Osteoblast (primary cell): ENCODE data around the gene CRYBG2. TPM values are rescaled to one million over a fixed set of nuclear protein-coding genes. Genes with fewer than 3 reads are reported as not detected.

Experiments used
- DNase-seq: peaks from one replicate; pipeline ENCODE4 v3.0.0; 2011; ENCODE audit warnings: low spot score, mixed read lengths; ENCODE audit not compliant: insufficient read length; ENCODE audit errors: missing footprints
- H2AFZ ChIP-seq: 2 replicates; pipeline ENCODE4 v1.6.0; 2011; ENCODE audit warnings: mild to moderate bottlenecking, low read length
- H3K27ac ChIP-seq: 2 replicates; pipeline ENCODE4 v1.5.1; 2011; ENCODE audit warnings: mild to moderate bottlenecking, low read depth, low read length, moderate library complexity
- H3K27me3 ChIP-seq: 2 replicates; pipeline ENCODE4 v1.6.0; 2012; ENCODE audit warnings: mild to moderate bottlenecking, control low read depth, inconsistent platforms, low read length, moderate library complexity; ENCODE audit not compliant: insufficient read depth
- H3K36me3 ChIP-seq: 2 replicates; pipeline ENCODE4 v1.5.1; 2011; ENCODE audit warnings: mild to moderate bottlenecking, low read length, control low read depth, moderate library complexity; ENCODE audit not compliant: insufficient read depth
- H3K4me1 ChIP-seq: 2 replicates; pipeline ENCODE4 v1.5.1; 2011; ENCODE audit warnings: mild to moderate bottlenecking, low read length, control low read depth, moderate library complexity; ENCODE audit not compliant: insufficient read depth
- H3K4me2 ChIP-seq: 2 replicates; pipeline ENCODE4 v1.6.0; 2011; ENCODE audit warnings: mild to moderate bottlenecking, low read length; ENCODE audit not compliant: insufficient read depth
- H3K4me3 ChIP-seq: fragments of 200-600 bp; sonication (generic); 3 replicates; pipeline ENCODE4 v1.5.1; 2012; ENCODE audit warnings: mild to moderate bottlenecking, low read length, inconsistent platforms; ENCODE audit not compliant: insufficient read depth
- H3K79me2 ChIP-seq: 2 replicates; pipeline ENCODE4 v1.6.0; 2012; ENCODE audit warnings: mild to moderate bottlenecking, low read length, control low read depth, inconsistent platforms; ENCODE audit not compliant: insufficient read depth
- H3K9me3 ChIP-seq: 2 replicates; pipeline ENCODE4 v1.5.1; 2011; ENCODE audit warnings: low read depth, low read length, control low read depth
- H4K20me1 ChIP-seq: 2 replicates; pipeline ENCODE4 v1.6.0; 2012; ENCODE audit warnings: mild to moderate bottlenecking, low read length, control low read depth; ENCODE audit not compliant: insufficient read depth
- total RNA-seq: library from RNA; depleted of rRNA; stranded (reverse); fragments of >200 nt; gene quantifications from 2 replicates; pipeline ENCODE4 v1.2.3, GENCODE V29; 2012
- TF ChIP-seq, protein P1 (sequence below): IDR thresholded peaks from 2 replicates; pipeline ENCODE4 v1.5.1; 2011; ENCODE audit warnings: mild to moderate bottlenecking, low read depth, low read length, moderate library complexity; ENCODE audit errors: extremely low read depth

CRYBG2 gene
- total RNA-seq, 1 donor: not detected

DNA sequence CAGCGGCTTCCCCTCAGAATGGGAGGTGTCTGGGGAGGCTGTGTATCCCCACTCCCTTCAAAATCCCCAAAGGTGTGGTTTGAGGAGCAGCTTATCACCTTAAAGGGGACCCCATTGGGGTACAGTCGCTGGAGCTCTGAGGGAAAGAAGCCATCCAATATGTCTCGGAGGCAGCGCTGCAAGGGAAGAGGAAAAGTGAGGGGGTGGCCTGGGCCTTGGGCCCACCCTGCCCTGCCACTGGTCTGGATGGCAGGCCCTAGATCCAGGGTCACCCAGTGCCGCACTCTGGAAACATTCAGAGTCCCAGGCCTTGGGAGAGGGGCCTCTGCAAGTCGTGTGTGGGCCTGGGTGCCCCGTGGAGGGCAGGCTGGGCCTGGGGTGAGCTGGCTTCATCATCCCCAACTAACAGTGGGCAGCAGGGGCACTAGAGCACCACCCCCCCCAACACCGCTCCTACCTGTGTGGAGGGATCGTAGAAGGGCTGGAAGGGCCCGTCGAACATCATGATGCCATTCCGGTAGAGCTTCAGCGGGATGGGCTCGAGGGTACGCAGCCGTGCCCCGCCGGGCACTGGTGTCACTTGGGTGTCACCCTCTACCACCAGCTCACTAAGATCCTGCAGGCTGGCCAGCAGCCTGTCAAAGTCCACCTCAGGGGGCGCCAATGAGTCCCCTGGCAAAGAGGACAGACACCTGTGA lies 68.4 kb downstream of the CRYBG2 start:
- Histone ChIP-seq H3K9me3 (no peaks in the 10 kb centered on the region), H3K4me3 (no peak overlapping the region), H3K27me3 (no peaks in the 10 kb centered on the region), H3K27ac (peak overlapping the region; percentile 66), H4K20me1 (peaks cover 24% of the 10 kb centered on the region), H3K79me2 (peaks cover 33% of the 10 kb centered on the region), H3K4me2 (no peak overlapping the region), H2AFZ (no peak overlapping the region), H3K36me3 (peaks cover 32% of the 10 kb centered on the region), H3K4me1 (peaks cover 56% of the 10 kb centered on the region)
- peak; percentile 62 for DNase-seq
- TF ChIP-seq, protein P1, sequence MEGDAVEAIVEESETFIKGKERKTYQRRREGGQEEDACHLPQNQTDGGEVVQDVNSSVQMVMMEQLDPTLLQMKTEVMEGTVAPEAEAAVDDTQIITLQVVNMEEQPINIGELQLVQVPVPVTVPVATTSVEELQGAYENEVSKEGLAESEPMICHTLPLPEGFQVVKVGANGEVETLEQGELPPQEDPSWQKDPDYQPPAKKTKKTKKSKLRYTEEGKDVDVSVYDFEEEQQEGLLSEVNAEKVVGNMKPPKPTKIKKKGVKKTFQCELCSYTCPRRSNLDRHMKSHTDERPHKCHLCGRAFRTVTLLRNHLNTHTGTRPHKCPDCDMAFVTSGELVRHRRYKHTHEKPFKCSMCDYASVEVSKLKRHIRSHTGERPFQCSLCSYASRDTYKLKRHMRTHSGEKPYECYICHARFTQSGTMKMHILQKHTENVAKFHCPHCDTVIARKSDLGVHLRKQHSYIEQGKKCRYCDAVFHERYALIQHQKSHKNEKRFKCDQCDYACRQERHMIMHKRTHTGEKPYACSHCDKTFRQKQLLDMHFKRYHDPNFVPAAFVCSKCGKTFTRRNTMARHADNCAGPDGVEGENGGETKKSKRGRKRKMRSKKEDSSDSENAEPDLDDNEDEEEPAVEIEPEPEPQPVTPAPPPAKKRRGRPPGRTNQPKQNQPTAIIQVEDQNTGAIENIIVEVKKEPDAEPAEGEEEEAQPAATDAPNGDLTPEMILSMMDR: peak; percentile 17

- H3K27me3 ChIP-seq: no peaks in the 10 kb centered on the region
- peaks cover 30% of the 10 kb centered on the region for H3K36me3 ChIP-seq
- H3K9me3 ChIP-seq: no peaks in the 10 kb centered on the region
- H4K20me1 ChIP-seq: peaks cover 25% of the 10 kb centered on the region
- H2AFZ ChIP-seq: no peak overlapping the region
- peak; percentile 99 for DNase-seq
- no peak overlapping the region for H3K4me3 ChIP-seq
- peaks cover 41% of the 10 kb centered on the region for H3K79me2 ChIP-seq
- peak overlapping the region; percentile 28 for H3K4me2 ChIP-seq
- peak overlapping the region; percentile 66 for H3K27ac ChIP-seq
- H3K4me1 ChIP-seq: peaks cover 56% of the 10 kb centered on the region
- TF ChIP-seq, protein P1: peak; percentile 63
These were observed 69.2 kb downstream of the CRYBG2 start for GRCh38 chr1:26284597-26285347.

- Histone ChIP-seq H3K4me1 (peaks cover 62% of the 10 kb centered on the region), H3K9me3 (no peaks in the 10 kb centered on the region), H3K4me3 (no peak overlapping the region), H3K79me2 (peaks cover 46% of the 10 kb centered on the region), H3K36me3 (peaks cover 29% of the 10 kb centered on the region), H4K20me1 (peaks cover 25% of the 10 kb centered on the region), H3K4me2 (peak overlapping the region; percentile 28), H3K27ac (peak overlapping the region; percentile 66), H2AFZ (no peak overlapping the region), H3K27me3 (no peaks in the 10 kb centered on the region)
- DNase-seq: peak; percentile 78
- TF ChIP-seq, protein P1: no peak
These were observed 69.9 kb downstream of the CRYBG2 start for GRCh38 chr1:26283871-26284596.
